ENCODE results near the gene PINLYP. TPM values are rescaled to one million over a fixed set of nuclear protein-coding genes. Genes with fewer than 3 reads are reported as not detected.

PINLYP gene
- total RNA-seq, 1 experiment from 2014 or later: not detected

DNA sequence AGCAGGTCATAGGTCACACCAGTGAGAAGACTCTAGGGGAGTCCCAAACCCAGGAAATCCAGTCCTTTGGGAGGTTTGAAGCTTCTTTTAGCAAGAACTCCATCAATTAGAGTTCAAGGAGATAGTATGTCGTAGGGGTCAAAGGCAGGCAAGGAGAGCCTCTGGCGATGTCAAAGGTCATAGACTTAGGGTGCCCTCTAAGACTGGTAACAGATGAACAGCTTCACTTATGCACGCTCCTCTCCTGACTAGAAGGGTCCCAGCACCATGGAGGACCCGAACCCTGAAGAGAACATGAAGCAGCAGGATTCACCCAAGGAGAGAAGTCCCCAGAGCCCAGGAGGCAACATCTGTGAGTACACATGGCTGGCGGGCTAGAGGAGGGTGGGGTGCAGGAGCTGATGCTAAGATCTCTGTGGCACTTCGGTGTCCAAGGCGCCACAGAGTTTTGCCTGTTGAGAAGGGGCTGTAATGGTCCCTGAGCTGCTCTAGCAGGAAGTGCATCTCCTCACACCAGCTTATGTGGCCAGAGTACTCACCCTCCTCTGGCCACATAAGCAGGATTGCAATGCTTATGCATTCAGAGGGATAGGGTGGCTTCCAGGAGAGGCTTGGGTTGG, 21.4 kb downstream of the PINLYP start:
- no peaks in the 10 kb centered on the region for H3K9me3 ChIP-seq
- H3K4me1 ChIP-seq: peaks cover 6% of the 10 kb centered on the region; the same call in 1 of the 2 replicates
- CTCF ChIA-PET: interaction anchor here (0.7 to 3.3 kb wide), 3 partner anchors 22 to 72 kb away, joined by 4 to 27 read pairs (median 15); no protein-coding TSS in a partner anchor
- TF ChIP-seq, protein P1, sequence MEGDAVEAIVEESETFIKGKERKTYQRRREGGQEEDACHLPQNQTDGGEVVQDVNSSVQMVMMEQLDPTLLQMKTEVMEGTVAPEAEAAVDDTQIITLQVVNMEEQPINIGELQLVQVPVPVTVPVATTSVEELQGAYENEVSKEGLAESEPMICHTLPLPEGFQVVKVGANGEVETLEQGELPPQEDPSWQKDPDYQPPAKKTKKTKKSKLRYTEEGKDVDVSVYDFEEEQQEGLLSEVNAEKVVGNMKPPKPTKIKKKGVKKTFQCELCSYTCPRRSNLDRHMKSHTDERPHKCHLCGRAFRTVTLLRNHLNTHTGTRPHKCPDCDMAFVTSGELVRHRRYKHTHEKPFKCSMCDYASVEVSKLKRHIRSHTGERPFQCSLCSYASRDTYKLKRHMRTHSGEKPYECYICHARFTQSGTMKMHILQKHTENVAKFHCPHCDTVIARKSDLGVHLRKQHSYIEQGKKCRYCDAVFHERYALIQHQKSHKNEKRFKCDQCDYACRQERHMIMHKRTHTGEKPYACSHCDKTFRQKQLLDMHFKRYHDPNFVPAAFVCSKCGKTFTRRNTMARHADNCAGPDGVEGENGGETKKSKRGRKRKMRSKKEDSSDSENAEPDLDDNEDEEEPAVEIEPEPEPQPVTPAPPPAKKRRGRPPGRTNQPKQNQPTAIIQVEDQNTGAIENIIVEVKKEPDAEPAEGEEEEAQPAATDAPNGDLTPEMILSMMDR (IDR thresholded peaks at IDR 0.05; ENCODE audit: insufficient read depth in 1 of 2, low read depth in 1 of 2, low read length in 1 of 2, severe bottlenecking in 1 of 2, unreplicated experiment in 1 of 2): no peak
- H3K36me3 ChIP-seq (ENCODE audit: control insufficient read depth, insufficient read depth, low read length): no peaks in the 10 kb centered on the region; the same call in 1 of the 2 replicates
- POLR2A ChIA-PET: interaction anchor here (1.1 to 1.5 kb wide), 2 partner anchors 17 to 71 kb away, joined by 4 to 9 read pairs; no protein-coding TSS in a partner anchor
- intact Hi-C loops (cut with micrococcal nuclease; ENCODE audit: unreplicated experiment): loop anchor here (1.0 to 10.0 kb wide), 6 partner anchors 22 to 188 kb away; partner anchors contain the start of genes KCNN4, LYPD3, PINLYP and XRCC1
- H3K4me1 Mint-ChIP-seq (ENCODE audit: low read depth, unreplicated experiment): peaks cover 7% of the 10 kb centered on the region
- H3K27me3 ChIP-seq (replicated peaks; ENCODE audit: control insufficient read depth, insufficient read depth, low read length): no peaks in the 10 kb centered on the region
- no peak for DNase-seq
- H3K36me3 Mint-ChIP-seq (ENCODE audit: insufficient read depth, unreplicated experiment): peaks cover 36% of the 10 kb centered on the region
- H3K27ac Mint-ChIP-seq (ENCODE audit: unreplicated experiment): peak overlapping the region; percentile 95
- H3K9me3 Mint-ChIP-seq (ENCODE audit: unreplicated experiment): no peaks in the 10 kb centered on the region
- peak overlapping the region; percentile 57 for H3K4me3 ChIP-seq (ENCODE audit: low read depth, low read length)
- H3K4me3 Mint-ChIP-seq (ENCODE audit: unreplicated experiment): peak overlapping the region; percentile 97
- no TSS peak for BruUV-seq (replicated peaks)
- H3K27me3 Mint-ChIP-seq (ENCODE audit: insufficient read depth, unreplicated experiment): no peaks in the 10 kb centered on the region

DNA sequence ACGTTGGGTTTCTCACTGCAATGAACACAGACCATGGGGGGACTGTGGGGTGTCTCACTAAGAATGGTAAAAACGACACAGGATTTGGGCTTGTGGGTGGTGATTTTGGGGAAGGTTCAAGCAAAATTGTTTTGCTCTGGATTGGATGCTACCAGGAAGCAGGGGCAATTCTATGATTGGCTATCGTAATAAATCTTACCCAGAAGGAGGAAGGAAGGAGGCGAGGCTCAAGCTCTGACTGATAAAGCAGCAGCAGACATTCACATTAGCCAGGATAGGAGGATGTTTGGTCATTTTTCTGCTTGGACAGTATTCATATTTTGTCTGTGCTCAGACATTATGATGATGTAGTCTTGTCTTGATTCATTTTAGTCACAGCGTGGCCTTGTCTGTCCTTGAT, 22.3 kb downstream of the PINLYP start:
- H3K27me3 ChIP-seq (replicated peaks; ENCODE audit: control insufficient read depth, insufficient read depth, low read length): no peaks in the 10 kb centered on the region
- H3K36me3 ChIP-seq (ENCODE audit: control insufficient read depth, insufficient read depth, low read length): no peaks in the 10 kb centered on the region; the same call in 1 of the 2 replicates
- peak overlapping the region; percentile 57 for H3K4me3 ChIP-seq (ENCODE audit: low read depth, low read length)
- TF ChIP-seq, protein P1 (IDR thresholded peaks at IDR 0.05; ENCODE audit: insufficient read depth in 1 of 2, low read depth in 1 of 2, low read length in 1 of 2, severe bottlenecking in 1 of 2, unreplicated experiment in 1 of 2): no peak
- H3K9me3 ChIP-seq: no peaks in the 10 kb centered on the region
- Mint-ChIP-seq H3K4me3 (ENCODE audit: unreplicated experiment) (peak overlapping the region; percentile 97), H3K9me3 (ENCODE audit: unreplicated experiment) (no peaks in the 10 kb centered on the region), H3K36me3 (ENCODE audit: insufficient read depth, unreplicated experiment) (peaks cover 36% of the 10 kb centered on the region), H3K27ac (ENCODE audit: unreplicated experiment) (peak overlapping the region; percentile 95), H3K4me1 (ENCODE audit: low read depth, unreplicated experiment) (peaks cover 7% of the 10 kb centered on the region), H3K27me3 (ENCODE audit: insufficient read depth, unreplicated experiment) (no peaks in the 10 kb centered on the region)
- ChIA-PET POLR2A (no interaction called here), CTCF (no interaction called here)
- intact Hi-C loops (cut with micrococcal nuclease; ENCODE audit: unreplicated experiment): loop anchor here (10.0 kb wide), 2 partner anchors 133 to 187 kb away; partner anchors contain the start of genes KCNN4 and LYPD3
- DNase-seq: no peak
- H3K4me1 ChIP-seq: peaks cover 6% of the 10 kb centered on the region; the same call in 1 of the 2 replicates
- no TSS peak for BruUV-seq (replicated peaks)

DNA sequence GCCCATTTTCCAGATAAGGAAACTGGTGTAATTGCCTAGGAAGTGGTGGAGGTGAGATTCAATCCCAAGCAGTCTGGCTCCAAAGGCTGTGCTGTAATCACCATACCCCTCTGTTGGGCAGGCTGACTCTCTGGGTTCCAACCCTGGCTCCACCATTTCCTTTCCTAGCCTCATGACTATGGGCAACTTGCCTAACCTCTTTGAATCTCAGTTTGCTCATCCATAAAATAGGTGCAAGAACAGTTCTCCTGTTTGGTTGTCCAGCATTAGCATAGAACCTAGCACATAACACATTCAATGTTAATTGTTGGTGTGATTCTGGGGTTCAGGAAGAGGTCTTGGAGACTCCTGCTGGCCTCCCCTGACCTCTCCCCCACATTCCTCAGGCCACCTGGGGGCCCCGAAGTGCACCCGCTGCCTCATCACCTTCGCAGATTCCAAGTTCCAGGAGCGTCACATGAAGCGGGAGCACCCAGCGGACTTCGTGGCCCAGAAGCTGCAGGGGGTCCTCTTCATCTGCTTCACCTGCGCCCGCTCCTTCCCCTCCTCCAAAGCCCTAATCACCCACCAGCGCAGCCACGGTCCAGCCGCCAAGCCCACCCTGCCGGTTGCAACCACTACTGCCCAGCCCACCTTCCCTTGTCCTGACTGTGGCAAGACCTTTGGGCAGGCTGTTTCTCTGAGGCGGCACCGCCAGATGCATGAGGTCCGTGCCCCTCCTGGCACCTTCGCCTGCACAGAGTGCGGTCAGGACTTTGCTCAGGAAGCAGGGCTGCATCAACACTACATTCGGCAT, 23.0 kb downstream of the PINLYP start:
- CTCF ChIA-PET: no interaction called here
- H3K9me3 ChIP-seq: no peaks in the 10 kb centered on the region
- POLR2A ChIA-PET: no interaction called here
- H3K36me3 Mint-ChIP-seq (ENCODE audit: insufficient read depth, unreplicated experiment): peaks cover 30% of the 10 kb centered on the region
- no peaks in the 10 kb centered on the region for H3K27me3 Mint-ChIP-seq (ENCODE audit: insufficient read depth, unreplicated experiment)
- TF ChIP-seq, protein P1 (IDR thresholded peaks at IDR 0.05; ENCODE audit: insufficient read depth in 1 of 2, low read depth in 1 of 2, low read length in 1 of 2, severe bottlenecking in 1 of 2, unreplicated experiment in 1 of 2): no peak
- intact Hi-C loops (cut with micrococcal nuclease; ENCODE audit: unreplicated experiment): loop anchor here (10.0 kb wide), 2 partner anchors 134 to 186 kb away; partner anchors contain the start of genes KCNN4 and LYPD3
- no peaks in the 10 kb centered on the region for H3K27me3 ChIP-seq (replicated peaks; ENCODE audit: control insufficient read depth, insufficient read depth, low read length)
- H3K4me1 Mint-ChIP-seq (ENCODE audit: low read depth, unreplicated experiment): peaks cover 5% of the 10 kb centered on the region
- no peaks in the 10 kb centered on the region for H3K9me3 Mint-ChIP-seq (ENCODE audit: unreplicated experiment)
- DNase-seq: no peak
- H3K36me3 ChIP-seq (ENCODE audit: control insufficient read depth, insufficient read depth, low read length): no peaks in the 10 kb centered on the region; the same call in 1 of the 2 replicates
- BruUV-seq (replicated peaks): no TSS peak
- H3K4me3 Mint-ChIP-seq (ENCODE audit: unreplicated experiment): no peak overlapping the region
- no peak overlapping the region for H3K4me3 ChIP-seq (ENCODE audit: low read depth, low read length)
- no peak overlapping the region for H3K27ac Mint-ChIP-seq (ENCODE audit: unreplicated experiment)
- H3K4me1 ChIP-seq: peaks cover 6% of the 10 kb centered on the region; the same call in 1 of the 2 replicates

Data from Caco-2 (cell line).